GM18861 (cell line): ENCODE data around the gene ZNF205.
"Not testable (repeated sequence)": the region's sequence is repeated elsewhere in the genome, so short reads cannot be mapped to it uniquely, and the experiment has no call there.

Source experiments
- ATAC-seq: cut with Tn5 transposase; IDR thresholded peaks from one replicate; pipeline ENCODE4 v1.9.1; 2021; ENCODE audit not compliant: unreplicated experiment

ZNF205 gene

DNA sequence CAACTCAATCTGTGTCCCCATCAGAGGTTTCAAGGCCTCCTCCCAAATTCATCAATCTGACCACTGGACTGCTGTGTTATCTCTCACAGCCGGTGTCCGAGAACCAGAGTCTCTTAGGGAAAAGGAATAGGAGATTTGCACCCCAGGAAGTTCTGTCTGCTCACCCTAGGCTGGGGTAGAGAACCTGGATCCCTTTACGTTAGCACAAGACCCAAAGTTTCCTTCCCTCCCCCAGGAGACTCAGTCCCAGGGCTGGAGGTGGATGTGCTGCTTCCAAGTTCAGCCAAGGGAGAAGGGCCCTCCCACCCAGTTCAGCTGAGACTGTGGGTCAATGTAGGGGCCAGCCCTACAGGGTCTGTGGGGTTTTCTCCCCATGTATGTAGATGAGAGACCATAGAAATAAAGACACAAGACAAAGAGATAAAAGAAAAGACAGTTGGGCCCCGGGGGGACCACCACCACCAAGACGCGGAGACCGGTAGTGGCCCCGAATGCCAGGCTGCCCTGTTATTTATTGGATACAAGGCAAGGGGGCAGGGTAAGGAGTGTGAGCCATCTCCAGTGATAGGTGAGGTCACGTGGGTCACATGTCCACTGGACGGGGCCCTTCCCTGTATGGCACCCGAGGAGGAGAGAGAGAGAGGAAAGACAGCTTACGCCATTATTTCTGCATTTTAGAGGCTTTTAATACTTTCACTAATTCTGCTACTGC is 52.9 kb downstream of the ZNF205 start:
- no peak for ATAC-seq

DNA sequence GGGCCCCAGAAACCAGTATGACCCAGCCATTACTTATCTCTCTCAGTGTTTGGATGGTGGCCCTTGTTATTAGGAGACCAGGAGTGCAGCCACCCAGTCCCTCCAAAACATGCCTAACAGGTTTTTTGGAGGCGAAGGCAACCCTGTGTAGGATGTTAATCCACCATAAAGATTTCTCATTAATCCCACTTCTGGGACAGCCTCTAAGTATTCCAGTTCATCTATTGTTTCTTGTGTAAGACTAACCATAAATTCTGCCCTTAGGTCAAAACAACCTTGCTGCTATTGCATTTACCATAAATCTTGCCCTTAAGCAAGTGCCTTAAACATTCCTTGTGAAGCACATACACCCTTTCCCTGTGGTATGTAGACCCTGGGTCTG is 54.1 kb downstream of the ZNF205 start:
- ATAC-seq: no peak

DNA sequence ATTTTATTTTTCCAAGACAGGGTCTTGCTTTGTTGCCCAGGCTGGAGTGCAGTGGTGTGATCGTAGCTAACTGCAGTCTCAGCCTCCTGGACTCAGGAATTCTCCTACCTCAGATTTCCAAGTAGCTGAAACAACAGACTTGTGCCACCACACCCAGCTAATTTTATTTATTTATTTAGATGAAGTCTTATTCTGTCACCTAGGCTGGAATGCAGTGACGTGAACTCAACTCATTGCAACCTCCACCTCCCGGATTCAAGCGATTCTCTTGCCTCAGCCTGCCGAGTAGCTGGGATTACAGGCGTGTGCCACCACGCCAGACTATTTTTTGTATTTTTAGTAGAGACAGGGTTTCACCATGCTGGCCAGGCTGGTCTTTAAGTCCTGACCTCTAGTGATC is 56.3 kb downstream of the ZNF205 start:
- ATAC-seq: not testable (repeated sequence)
